CD4-positive, alpha-beta T cell treated with Interleukin-4 for 4 hours (primary cell): ENCODE results near the gene VWA5B2.

Source experiments
- DNase-seq: peaks from one replicate; pipeline ENCODE4 v3.0.0-alpha.2; 2020

VWA5B2 gene

GRCh38 chr3:184227481-184227935, 1.9 kb upstream of the VWA5B2 start:
- peak; percentile 51 for DNase-seq

- DNase-seq: no peak
Observed at GRCh38 chr3:184228376-184229137, 828 bp upstream of the VWA5B2 start.

GRCh38 chr3:184230081-184230602, 757 bp downstream of the VWA5B2 start:
- DNase-seq: no peak

GRCh38 chr3:184230603-184231528, 1.5 kb downstream of the VWA5B2 start:
- no peak for DNase-seq

GRCh38 chr3:184231671-184232070, 2.3 kb downstream of the VWA5B2 start:
- no peak for DNase-seq

GRCh38 chr3:184233127-184233843, 3.9 kb downstream of the VWA5B2 start:
- no peak for DNase-seq

GRCh38 chr3:184234224-184234623, 4.8 kb downstream of the VWA5B2 start:
- DNase-seq: no peak

GRCh38 chr3:184234671-184235380, 5.4 kb downstream of the VWA5B2 start:
- no peak for DNase-seq

GRCh38 chr3:184235381-184236032, 6.1 kb downstream of the VWA5B2 start:
- DNase-seq: no peak

GRCh38 chr3:184236033-184236410, 6.6 kb downstream of the VWA5B2 start:
- no peak for DNase-seq

- no peak for DNase-seq
Observed at GRCh38 chr3:184236636-184237035, 7.3 kb downstream of the VWA5B2 start.

GRCh38 chr3:184237211-184237610, 7.8 kb downstream of the VWA5B2 start:
- no peak for DNase-seq

- DNase-seq: no peak
Observed at GRCh38 chr3:184237807-184238206, 8.4 kb downstream of the VWA5B2 start.

GRCh38 chr3:184238246-184238818, 8.9 kb downstream of the VWA5B2 start:
- no peak for DNase-seq

- no peak for DNase-seq
Observed at GRCh38 chr3:184239221-184239620, 9.8 kb downstream of the VWA5B2 start.

- no peak for DNase-seq
Observed at GRCh38 chr3:184239708-184240107, 10.3 kb downstream of the VWA5B2 start.

- DNase-seq: no peak
Observed at GRCh38 chr3:184240384-184241140, 11.2 kb downstream of the VWA5B2 start.

- no peak for DNase-seq
Observed at GRCh38 chr3:184241141-184241446, 11.7 kb downstream of the VWA5B2 start.

GRCh38 chr3:184241447-184242296, 12.3 kb downstream of the VWA5B2 start:
- no peak for DNase-seq

- DNase-seq: no peak
Observed at GRCh38 chr3:184242297-184242685, 12.9 kb downstream of the VWA5B2 start.
